WTC11 (cell line): ENCODE measurements around the gene CRLF1. TPM values are rescaled to one million over a fixed set of nuclear protein-coding genes. Genes with fewer than 3 reads are reported as not detected.

Experiments used
- ATAC-seq: fragments of 200-7000 bp; cut with Tn5 transposase; 2 replicates; pipeline ENCODE4 v1.10.0; 2021; ENCODE audit warnings: mild to moderate bottlenecking, moderate library complexity
- CTCF ChIA-PET: fragments of 300-600 bp; sonication (Branson Sonifier 250); formaldehyde crosslinking; loops from one replicate; lab custom pipeline; 2021; ENCODE audit warnings: antibody characterized with exemption; lab: Charles Lee
- POLR2A ChIA-PET: fragments of 350-600 bp; sonication (Branson Sonifier 250); formaldehyde crosslinking; loops from one replicate; lab custom pipeline; 2021; ENCODE audit warnings: antibody characterized with exemption; lab: Charles Lee
- DNase-seq: peaks from one replicate; pipeline ENCODE4 v3.0.0; 2021; ENCODE audit warnings: low spot score
- H3K27ac Mint-ChIP-seq: 2 replicates; pipeline ENCODE4 v1.8.0; 2021; ENCODE audit warnings: mixed read lengths
- H3K27me3 Mint-ChIP-seq: 2 replicates; pipeline ENCODE4 v1.8.0; 2021; ENCODE audit warnings: low read depth, mild to moderate bottlenecking, moderate library complexity, mixed read lengths
- H3K36me3 Mint-ChIP-seq: 2 replicates; pipeline ENCODE4 v1.8.0; 2021; ENCODE audit warnings: mixed read lengths
- H3K4me1 Mint-ChIP-seq: 2 replicates; pipeline ENCODE4 v1.8.0; 2022; ENCODE audit warnings: mixed read lengths
- H3K4me3 Mint-ChIP-seq: 2 replicates; pipeline ENCODE4 v1.8.0; 2021; ENCODE audit warnings: mild to moderate bottlenecking, moderate library complexity, mixed read lengths
- H3K9me3 Mint-ChIP-seq: 2 replicates; pipeline ENCODE4 v1.8.0; 2021; ENCODE audit warnings: mixed read lengths
- EMX1 ChIP-seq: fragments of 250-450 bp; sonication (Bioruptor Pico); IDR thresholded peaks from 2 replicates; pipeline ENCODE4 v1.8.0; 2021; ENCODE audit warnings: mild to moderate bottlenecking
- ESRRA ChIP-seq: sonication (generic); formaldehyde crosslinking; IDR thresholded peaks from 2 replicates; pipeline ENCODE4 v1.8.1; 2022; ENCODE audit warnings: mild to moderate bottlenecking, missing genetic modification reagents, borderline replicate concordance
- GRHL2 ChIP-seq: fragments of 250-450 bp; sonication (Bioruptor Pico); IDR thresholded peaks from 2 replicates; pipeline ENCODE4 v1.8.0; 2022; ENCODE audit warnings: mild to moderate bottlenecking, moderate library complexity; ENCODE audit not compliant: insufficient replicate concordance, severe bottlenecking
- JUN ChIP-seq: sonication (generic); formaldehyde crosslinking; IDR thresholded peaks from 2 replicates; pipeline ENCODE4 v1.8.0; 2023; ENCODE audit warnings: mild to moderate bottlenecking, missing genetic modification reagents
- MXD4 ChIP-seq: fragments of 250-450 bp; sonication (Bioruptor Pico); IDR thresholded peaks from 2 replicates; pipeline ENCODE4 v1.8.0; 2021; ENCODE audit warnings: mild to moderate bottlenecking, moderate library complexity, borderline replicate concordance
- SMAD3 ChIP-seq: sonication (generic); formaldehyde crosslinking; IDR thresholded peaks from 2 replicates; pipeline ENCODE4 v1.8.0; 2022; ENCODE audit warnings: missing genetic modification reagents, mild to moderate bottlenecking, borderline replicate concordance
- TEAD1 ChIP-seq: sonication (generic); formaldehyde crosslinking; IDR thresholded peaks from 2 replicates; pipeline ENCODE4 v1.8.0; 2022; ENCODE audit warnings: mild to moderate bottlenecking, missing genetic modification reagents
- TEAD4 ChIP-seq: sonication (generic); formaldehyde crosslinking; IDR thresholded peaks from 2 replicates; pipeline ENCODE4 v1.8.0; 2022; ENCODE audit warnings: mild to moderate bottlenecking, missing genetic modification reagents
- ZBTB21 ChIP-seq: sonication (generic); formaldehyde crosslinking; IDR thresholded peaks from 2 replicates; pipeline ENCODE4 v1.8.1; 2023; ENCODE audit warnings: mild to moderate bottlenecking, missing genetic modification reagents, borderline replicate concordance
- ZNF671 ChIP-seq: fragments of 250-450 bp; sonication (Bioruptor Pico); IDR thresholded peaks from 2 replicates; pipeline ENCODE4 v1.8.0; 2021; ENCODE audit warnings: mild to moderate bottlenecking
- total RNA-seq: library from RNA; stranded (reverse); gene quantifications from 3 replicates; pipeline ENCODE4 v1.2.3, GENCODE V29; 2021
- TF ChIP-seq, protein P1 (sequence below): fragments of 250-450 bp; sonication (Bioruptor Pico); IDR thresholded peaks from 2 replicates; pipeline ENCODE4 v1.9.0; 2021; ENCODE audit warnings: mild to moderate bottlenecking, borderline replicate concordance
- TF ChIP-seq, protein P2 (sequence below): sonication (generic); formaldehyde crosslinking; IDR thresholded peaks from 2 replicates; pipeline ENCODE4 v1.8.1; 2022; ENCODE audit warnings: low read depth, missing genetic modification reagents, borderline replicate concordance
- TF ChIP-seq, protein P3 (sequence below): sonication (generic); formaldehyde crosslinking; IDR thresholded peaks from 2 replicates; pipeline ENCODE4 v1.8.0; 2022; ENCODE audit warnings: mild to moderate bottlenecking, missing genetic modification reagents
- TF ChIP-seq, protein P4 (sequence below): sonication (generic); formaldehyde crosslinking; IDR thresholded peaks from 2 replicates; pipeline ENCODE4 v1.8.1; 2023; ENCODE audit warnings: mild to moderate bottlenecking, moderate library complexity, missing genetic modification reagents
- TF ChIP-seq, protein P5 (sequence below): sonication (generic); formaldehyde crosslinking; IDR thresholded peaks from 2 replicates; pipeline ENCODE4 v1.8.1; 2022; ENCODE audit warnings: mild to moderate bottlenecking, moderate library complexity, missing genetic modification reagents
- TF ChIP-seq, protein P6 (sequence below): fragments of 250-450 bp; sonication (Bioruptor Pico); IDR thresholded peaks from 2 replicates; pipeline ENCODE4 v1.9.0; 2021; ENCODE audit warnings: mild to moderate bottlenecking
- TF ChIP-seq, protein P7 (sequence below): sonication (generic); formaldehyde crosslinking; IDR thresholded peaks from 2 replicates; pipeline ENCODE4 v1.8.1; 2023; ENCODE audit warnings: mild to moderate bottlenecking, missing genetic modification reagents, borderline replicate concordance

The CRLF1 gene
- total RNA-seq, 1 experiment from 2014 or later = 36.4 TPM

DNA sequence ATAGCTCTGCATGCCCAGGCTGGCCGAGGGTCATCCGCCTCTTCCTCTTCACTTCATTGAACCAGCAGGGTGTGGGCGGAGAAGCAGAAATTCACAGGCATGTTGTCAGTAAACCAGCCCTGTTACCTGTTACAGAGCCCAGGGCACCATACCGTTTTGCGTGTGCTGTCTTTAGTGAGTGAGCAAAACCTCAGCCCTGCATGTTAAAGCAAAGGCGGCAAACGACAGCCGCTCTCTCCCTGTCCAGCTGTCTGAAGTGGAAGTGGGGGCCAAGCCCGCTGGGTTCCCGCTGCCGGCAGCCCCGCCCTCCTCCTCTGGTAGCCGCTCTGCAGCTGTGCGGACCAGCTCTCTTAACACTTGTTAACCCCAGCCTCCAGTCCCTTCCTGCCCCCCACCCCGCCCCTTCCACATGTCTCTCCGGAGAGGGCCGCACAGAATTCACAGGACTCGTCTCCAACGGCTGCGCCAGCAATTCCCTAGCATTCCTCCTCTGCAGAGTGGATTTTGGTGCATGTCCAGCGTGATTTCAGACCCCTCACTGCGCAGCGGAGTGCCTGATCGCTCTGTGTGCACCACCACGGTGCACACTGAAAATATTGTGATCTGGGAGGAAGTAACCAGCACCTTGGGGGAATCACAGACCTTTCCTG lies 42.9 kb upstream of the CRLF1 start:
- TF ChIP-seq TEAD4 = no peak
- TF ChIP-seq, protein P1, sequence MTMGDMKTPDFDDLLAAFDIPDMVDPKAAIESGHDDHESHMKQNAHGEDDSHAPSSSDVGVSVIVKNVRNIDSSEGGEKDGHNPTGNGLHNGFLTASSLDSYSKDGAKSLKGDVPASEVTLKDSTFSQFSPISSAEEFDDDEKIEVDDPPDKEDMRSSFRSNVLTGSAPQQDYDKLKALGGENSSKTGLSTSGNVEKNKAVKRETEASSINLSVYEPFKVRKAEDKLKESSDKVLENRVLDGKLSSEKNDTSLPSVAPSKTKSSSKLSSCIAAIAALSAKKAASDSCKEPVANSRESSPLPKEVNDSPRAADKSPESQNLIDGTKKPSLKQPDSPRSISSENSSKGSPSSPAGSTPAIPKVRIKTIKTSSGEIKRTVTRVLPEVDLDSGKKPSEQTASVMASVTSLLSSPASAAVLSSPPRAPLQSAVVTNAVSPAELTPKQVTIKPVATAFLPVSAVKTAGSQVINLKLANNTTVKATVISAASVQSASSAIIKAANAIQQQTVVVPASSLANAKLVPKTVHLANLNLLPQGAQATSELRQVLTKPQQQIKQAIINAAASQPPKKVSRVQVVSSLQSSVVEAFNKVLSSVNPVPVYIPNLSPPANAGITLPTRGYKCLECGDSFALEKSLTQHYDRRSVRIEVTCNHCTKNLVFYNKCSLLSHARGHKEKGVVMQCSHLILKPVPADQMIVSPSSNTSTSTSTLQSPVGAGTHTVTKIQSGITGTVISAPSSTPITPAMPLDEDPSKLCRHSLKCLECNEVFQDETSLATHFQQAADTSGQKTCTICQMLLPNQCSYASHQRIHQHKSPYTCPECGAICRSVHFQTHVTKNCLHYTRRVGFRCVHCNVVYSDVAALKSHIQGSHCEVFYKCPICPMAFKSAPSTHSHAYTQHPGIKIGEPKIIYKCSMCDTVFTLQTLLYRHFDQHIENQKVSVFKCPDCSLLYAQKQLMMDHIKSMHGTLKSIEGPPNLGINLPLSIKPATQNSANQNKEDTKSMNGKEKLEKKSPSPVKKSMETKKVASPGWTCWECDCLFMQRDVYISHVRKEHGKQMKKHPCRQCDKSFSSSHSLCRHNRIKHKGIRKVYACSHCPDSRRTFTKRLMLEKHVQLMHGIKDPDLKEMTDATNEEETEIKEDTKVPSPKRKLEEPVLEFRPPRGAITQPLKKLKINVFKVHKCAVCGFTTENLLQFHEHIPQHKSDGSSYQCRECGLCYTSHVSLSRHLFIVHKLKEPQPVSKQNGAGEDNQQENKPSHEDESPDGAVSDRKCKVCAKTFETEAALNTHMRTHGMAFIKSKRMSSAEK (CRISPR knock-in tag) = no peak
- TF ChIP-seq, protein P2, sequence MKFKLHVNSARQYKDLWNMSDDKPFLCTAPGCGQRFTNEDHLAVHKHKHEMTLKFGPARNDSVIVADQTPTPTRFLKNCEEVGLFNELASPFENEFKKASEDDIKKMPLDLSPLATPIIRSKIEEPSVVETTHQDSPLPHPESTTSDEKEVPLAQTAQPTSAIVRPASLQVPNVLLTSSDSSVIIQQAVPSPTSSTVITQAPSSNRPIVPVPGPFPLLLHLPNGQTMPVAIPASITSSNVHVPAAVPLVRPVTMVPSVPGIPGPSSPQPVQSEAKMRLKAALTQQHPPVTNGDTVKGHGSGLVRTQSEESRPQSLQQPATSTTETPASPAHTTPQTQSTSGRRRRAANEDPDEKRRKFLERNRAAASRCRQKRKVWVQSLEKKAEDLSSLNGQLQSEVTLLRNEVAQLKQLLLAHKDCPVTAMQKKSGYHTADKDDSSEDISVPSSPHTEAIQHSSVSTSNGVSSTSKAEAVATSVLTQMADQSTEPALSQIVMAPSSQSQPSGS (CRISPR knock-in tag) = no peak
- TF ChIP-seq SMAD3 (CRISPR knock-in tag) = no peak
- TF ChIP-seq, protein P3, sequence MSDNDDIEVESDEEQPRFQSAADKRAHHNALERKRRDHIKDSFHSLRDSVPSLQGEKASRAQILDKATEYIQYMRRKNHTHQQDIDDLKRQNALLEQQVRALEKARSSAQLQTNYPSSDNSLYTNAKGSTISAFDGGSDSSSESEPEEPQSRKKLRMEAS = no peak
- TF ChIP-seq MXD4 (CRISPR knock-in tag) = no peak
- TF ChIP-seq GRHL2 (CRISPR knock-in tag) = no peak
- TF ChIP-seq TEAD1 = no peak
- TF ChIP-seq, protein P4, sequence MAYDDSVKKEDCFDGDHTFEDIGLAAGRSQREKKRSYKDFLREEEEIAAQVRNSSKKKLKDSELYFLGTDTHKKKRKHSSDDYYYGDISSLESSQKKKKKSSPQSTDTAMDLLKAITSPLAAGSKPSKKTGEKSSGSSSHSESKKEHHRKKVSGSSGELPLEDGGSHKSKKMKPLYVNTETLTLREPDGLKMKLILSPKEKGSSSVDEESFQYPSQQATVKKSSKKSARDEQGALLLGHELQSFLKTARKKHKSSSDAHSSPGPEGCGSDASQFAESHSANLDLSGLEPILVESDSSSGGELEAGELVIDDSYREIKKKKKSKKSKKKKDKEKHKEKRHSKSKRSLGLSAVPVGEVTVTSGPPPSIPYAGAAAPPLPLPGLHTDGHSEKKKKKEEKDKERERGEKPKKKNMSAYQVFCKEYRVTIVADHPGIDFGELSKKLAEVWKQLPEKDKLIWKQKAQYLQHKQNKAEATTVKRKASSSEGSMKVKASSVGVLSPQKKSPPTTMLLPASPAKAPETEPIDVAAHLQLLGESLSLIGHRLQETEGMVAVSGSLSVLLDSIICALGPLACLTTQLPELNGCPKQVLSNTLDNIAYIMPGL (CRISPR knock-in tag) = no peak
- no peak for TF ChIP-seq EMX1 (CRISPR knock-in tag)
- no peak for TF ChIP-seq ESRRA
- TF ChIP-seq ZBTB21 = no peak
- POLR2A ChIA-PET = no interaction called here
- Mint-ChIP-seq H3K27ac (peak overlapping the region; percentile 81), H3K36me3 (no peaks in the 10 kb centered on the region), H3K4me3 (no peak overlapping the region), H3K9me3 (no peaks in the 10 kb centered on the region), H3K27me3 (peaks cover 3% of the 10 kb centered on the region; the same call in 1 of the 2 replicates), H3K4me1 (peaks cover 43% of the 10 kb centered on the region)
- CTCF ChIA-PET = interaction anchor here (0.7 to 2.0 kb wide), 5 partner anchors 37 to 187 kb away, joined by 3 to 8 read pairs (median 4); partner anchors contain the start of gene TMEM59L
- no peak for DNase-seq
- peak; percentile 23; the same call in 1 of the 2 replicates for ATAC-seq

DNA sequence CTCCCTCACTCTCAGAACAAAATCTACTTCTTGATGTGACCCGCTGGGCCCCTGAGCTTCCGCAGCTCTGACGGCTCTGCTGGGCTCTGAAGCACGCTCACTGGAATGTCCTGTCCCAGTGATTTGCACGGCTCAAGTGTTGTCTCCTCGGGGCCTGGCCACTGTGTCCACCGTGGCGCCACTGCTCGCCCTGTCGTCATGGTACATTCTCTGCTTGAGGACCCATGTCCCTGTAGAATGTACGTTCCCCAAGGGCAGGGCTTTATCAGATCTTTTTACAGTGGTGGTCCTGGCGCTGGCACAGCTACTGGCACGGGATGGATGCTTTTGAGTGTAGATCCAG lies 42.3 kb upstream of the CRLF1 start:
- Mint-ChIP-seq H3K4me1 (peaks cover 47% of the 10 kb centered on the region), H3K36me3 (no peaks in the 10 kb centered on the region), H3K4me3 (no peak overlapping the region), H3K27ac (peak overlapping the region; percentile 81), H3K9me3 (peaks cover 2% of the 10 kb centered on the region), H3K27me3 (peaks cover 3% of the 10 kb centered on the region; the same call in 1 of the 2 replicates)
- ATAC-seq (no peak), DNase-seq (no peak)
- ChIA-PET POLR2A (no interaction called here), CTCF (interaction anchor here (0.7 to 2.0 kb wide), 6 partner anchors 24 to 187 kb away, joined by 3 to 8 read pairs (median 4); partner anchors contain the start of gene TMEM59L)
- TF ChIP-seq, protein P2 (CRISPR knock-in tag) = no peak
- TF ChIP-seq, protein P5, sequence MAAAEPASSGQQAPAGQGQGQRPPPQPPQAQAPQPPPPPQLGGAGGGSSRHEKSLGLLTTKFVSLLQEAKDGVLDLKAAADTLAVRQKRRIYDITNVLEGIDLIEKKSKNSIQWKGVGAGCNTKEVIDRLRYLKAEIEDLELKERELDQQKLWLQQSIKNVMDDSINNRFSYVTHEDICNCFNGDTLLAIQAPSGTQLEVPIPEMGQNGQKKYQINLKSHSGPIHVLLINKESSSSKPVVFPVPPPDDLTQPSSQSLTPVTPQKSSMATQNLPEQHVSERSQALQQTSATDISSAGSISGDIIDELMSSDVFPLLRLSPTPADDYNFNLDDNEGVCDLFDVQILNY (CRISPR knock-in tag) = no peak
- TF ChIP-seq ZNF671 (CRISPR knock-in tag) = no peak
- TF ChIP-seq SMAD3 (CRISPR knock-in tag) = no peak
- TF ChIP-seq, protein P6, sequence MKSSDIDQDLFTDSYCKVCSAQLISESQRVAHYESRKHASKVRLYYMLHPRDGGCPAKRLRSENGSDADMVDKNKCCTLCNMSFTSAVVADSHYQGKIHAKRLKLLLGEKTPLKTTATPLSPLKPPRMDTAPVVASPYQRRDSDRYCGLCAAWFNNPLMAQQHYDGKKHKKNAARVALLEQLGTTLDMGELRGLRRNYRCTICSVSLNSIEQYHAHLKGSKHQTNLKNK (CRISPR knock-in tag) = no peak
- no peak for TF ChIP-seq JUN
- TF ChIP-seq, protein P7, sequence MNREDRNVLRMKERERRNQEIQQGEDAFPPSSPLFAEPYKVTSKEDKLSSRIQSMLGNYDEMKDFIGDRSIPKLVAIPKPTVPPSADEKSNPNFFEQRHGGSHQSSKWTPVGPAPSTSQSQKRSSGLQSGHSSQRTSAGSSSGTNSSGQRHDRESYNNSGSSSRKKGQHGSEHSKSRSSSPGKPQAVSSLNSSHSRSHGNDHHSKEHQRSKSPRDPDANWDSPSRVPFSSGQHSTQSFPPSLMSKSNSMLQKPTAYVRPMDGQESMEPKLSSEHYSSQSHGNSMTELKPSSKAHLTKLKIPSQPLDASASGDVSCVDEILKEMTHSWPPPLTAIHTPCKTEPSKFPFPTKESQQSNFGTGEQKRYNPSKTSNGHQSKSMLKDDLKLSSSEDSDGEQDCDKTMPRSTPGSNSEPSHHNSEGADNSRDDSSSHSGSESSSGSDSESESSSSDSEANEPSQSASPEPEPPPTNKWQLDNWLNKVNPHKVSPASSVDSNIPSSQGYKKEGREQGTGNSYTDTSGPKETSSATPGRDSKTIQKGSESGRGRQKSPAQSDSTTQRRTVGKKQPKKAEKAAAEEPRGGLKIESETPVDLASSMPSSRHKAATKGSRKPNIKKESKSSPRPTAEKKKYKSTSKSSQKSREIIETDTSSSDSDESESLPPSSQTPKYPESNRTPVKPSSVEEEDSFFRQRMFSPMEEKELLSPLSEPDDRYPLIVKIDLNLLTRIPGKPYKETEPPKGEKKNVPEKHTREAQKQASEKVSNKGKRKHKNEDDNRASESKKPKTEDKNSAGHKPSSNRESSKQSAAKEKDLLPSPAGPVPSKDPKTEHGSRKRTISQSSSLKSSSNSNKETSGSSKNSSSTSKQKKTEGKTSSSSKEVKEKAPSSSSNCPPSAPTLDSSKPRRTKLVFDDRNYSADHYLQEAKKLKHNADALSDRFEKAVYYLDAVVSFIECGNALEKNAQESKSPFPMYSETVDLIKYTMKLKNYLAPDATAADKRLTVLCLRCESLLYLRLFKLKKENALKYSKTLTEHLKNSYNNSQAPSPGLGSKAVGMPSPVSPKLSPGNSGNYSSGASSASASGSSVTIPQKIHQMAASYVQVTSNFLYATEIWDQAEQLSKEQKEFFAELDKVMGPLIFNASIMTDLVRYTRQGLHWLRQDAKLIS (CRISPR knock-in tag) = no peak
